Activated T-helper 2 cell treated with anti-CD3 and anti-CD28 coated beads, Interferon-gamma antibody, Interleukin-2, Interleukin-4, amounts not matched to agents 10 μg/mL and 5 μg/mL and 100 μg/mL, durations not matched to agents 14 hours and 24 hours and 36 hours (primary cell): ENCODE measurements around the gene MSRB2. TPM values are rescaled to one million over a fixed set of nuclear protein-coding genes. Genes with fewer than 3 reads are reported as not detected.

ENCODE experiments used
- DNase-seq: peaks from one replicate; pipeline ENCODE4 v3.0.0; 2021; ENCODE audit warnings: low spot score
- H3K27ac Mint-ChIP-seq: one replicate; pipeline ENCODE4 v1.8.0; 2021; ENCODE audit warnings: mixed read lengths
- H3K27me3 Mint-ChIP-seq: one replicate; pipeline ENCODE4 v1.8.0; 2021; ENCODE audit warnings: low read depth, mixed read lengths
- H3K36me3 Mint-ChIP-seq: one replicate; pipeline ENCODE4 v1.8.0; 2021; ENCODE audit warnings: low read depth, mixed read lengths
- H3K4me1 Mint-ChIP-seq: one replicate; pipeline ENCODE4 v1.8.0; 2021; ENCODE audit warnings: low read depth, mixed read lengths
- H3K4me3 Mint-ChIP-seq: one replicate; pipeline ENCODE4 v1.8.0; 2021; ENCODE audit warnings: low read depth, mild to moderate bottlenecking, moderate library complexity, mixed read lengths
- H3K9me3 Mint-ChIP-seq: one replicate; pipeline ENCODE4 v1.8.0; 2021; ENCODE audit warnings: mixed read lengths
- intact Hi-C: fragments of 100-400 bp; cut with micrococcal nuclease; formaldehyde crosslinking; loops from one replicate; pipeline ENCODE4 v1.15.1; 2023
- total RNA-seq: library from RNA; stranded (reverse); gene quantifications from 2 replicates; pipeline ENCODE4 v1.2.3, GENCODE V29; 2022

MSRB2 gene
- total RNA-seq, 1 donor from 2014 or later: 4.0 TPM

DNA sequence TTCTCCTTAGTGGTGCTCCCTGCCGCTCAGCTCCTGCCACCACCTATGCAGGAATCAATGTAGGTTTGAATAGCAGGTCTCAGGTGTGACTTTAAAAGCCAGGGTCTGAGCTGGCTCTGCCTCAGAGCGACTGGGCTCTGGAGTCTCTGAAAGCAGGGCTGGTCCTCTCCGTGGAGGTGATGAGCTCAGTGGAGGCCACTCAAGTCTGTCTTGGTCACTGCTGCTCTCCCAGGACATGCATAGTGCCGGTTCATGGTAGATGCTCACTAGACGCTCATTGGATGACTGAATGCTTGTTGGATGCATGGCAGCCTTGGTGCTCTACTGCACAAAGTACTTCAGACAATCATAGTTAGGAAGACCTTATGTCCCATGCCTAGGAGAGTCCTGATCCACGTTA, 51.7 kb downstream of the MSRB2 start:
- no peaks in the 10 kb centered on the region for H3K36me3 Mint-ChIP-seq
- peaks cover 2% of the 10 kb centered on the region for H3K27me3 Mint-ChIP-seq
- H3K4me3 Mint-ChIP-seq: no peak overlapping the region
- intact Hi-C loops: no loop called here
- H3K27ac Mint-ChIP-seq: no peak overlapping the region
- DNase-seq: no peak
- no peaks in the 10 kb centered on the region for H3K9me3 Mint-ChIP-seq
- no peaks in the 10 kb centered on the region for H3K4me1 Mint-ChIP-seq

- Mint-ChIP-seq H3K27me3 (peaks cover 2% of the 10 kb centered on the region), H3K4me1 (no peaks in the 10 kb centered on the region), H3K4me3 (no peak overlapping the region), H3K27ac (no peak overlapping the region), H3K36me3 (no peaks in the 10 kb centered on the region), H3K9me3 (no peaks in the 10 kb centered on the region)
- DNase-seq: no peak
- intact Hi-C loops: no loop called here
Observed at GRCh38 chr10:23148214-23148613, 52.8 kb downstream of the MSRB2 start.

DNA sequence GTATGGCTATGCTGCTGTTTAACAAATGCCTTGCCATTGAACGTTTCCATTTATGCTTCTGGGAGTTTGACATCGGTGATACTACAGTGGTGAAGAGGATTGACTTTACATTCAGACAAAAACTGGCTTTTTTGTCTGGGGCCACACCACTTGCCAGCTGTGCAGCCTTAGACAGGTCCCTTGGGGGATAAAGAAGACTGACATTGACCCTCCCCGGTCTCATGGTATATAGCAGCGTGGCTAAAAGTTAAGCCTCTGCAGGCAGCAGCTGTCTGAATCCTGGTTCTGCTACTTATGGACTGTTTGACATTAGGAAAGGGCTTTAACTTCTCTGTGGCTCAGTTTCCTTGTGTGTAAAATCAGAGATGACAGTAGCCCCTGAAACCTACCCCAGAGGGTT, 54.7 kb downstream of the MSRB2 start:
- intact Hi-C loops: no loop called here
- Mint-ChIP-seq H3K9me3 (no peaks in the 10 kb centered on the region), H3K36me3 (no peaks in the 10 kb centered on the region), H3K4me1 (no peaks in the 10 kb centered on the region), H3K27me3 (peaks cover 2% of the 10 kb centered on the region), H3K27ac (no peak overlapping the region), H3K4me3 (no peak overlapping the region)
- no peak for DNase-seq

GRCh38 chr10:23150610-23151009, 55.2 kb downstream of the MSRB2 start:
- H3K27ac Mint-ChIP-seq: no peak overlapping the region
- H3K27me3 Mint-ChIP-seq: peaks cover 3% of the 10 kb centered on the region
- H3K36me3 Mint-ChIP-seq: no peaks in the 10 kb centered on the region
- no peaks in the 10 kb centered on the region for H3K4me1 Mint-ChIP-seq
- no peak overlapping the region for H3K4me3 Mint-ChIP-seq
- intact Hi-C loops: no loop called here
- H3K9me3 Mint-ChIP-seq: no peaks in the 10 kb centered on the region
- DNase-seq: no peak

DNA sequence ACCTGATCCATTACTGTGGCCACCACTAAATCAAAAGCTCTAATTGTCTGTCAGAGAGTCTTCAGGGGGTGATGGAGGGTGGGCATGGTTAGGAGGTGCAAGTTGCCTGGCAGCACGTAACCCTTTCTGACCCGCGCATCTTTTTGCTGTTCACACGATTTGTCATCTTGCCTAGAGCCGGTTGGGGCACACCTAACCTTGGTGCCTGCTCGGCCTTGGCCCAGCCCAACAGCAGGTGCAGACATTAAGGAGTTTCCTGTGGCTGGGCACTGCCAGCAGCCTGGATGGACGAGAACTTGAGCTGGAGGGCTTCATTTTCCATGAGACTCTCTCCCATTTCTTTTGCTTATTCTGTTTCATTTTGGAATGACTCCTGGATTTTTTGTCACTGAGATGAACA, 55.7 kb downstream of the MSRB2 start:
- Mint-ChIP-seq H3K27ac (no peak overlapping the region), H3K4me1 (no peaks in the 10 kb centered on the region), H3K4me3 (no peak overlapping the region), H3K27me3 (peaks cover 3% of the 10 kb centered on the region), H3K36me3 (no peaks in the 10 kb centered on the region), H3K9me3 (no peaks in the 10 kb centered on the region)
- no peak for DNase-seq
- intact Hi-C loops: no loop called here

GRCh38 chr10:23155169-23155568, 59.8 kb downstream of the MSRB2 start:
- Mint-ChIP-seq H3K36me3 (no peaks in the 10 kb centered on the region), H3K27ac (no peak overlapping the region), H3K27me3 (peaks cover 4% of the 10 kb centered on the region), H3K4me1 (peaks cover 10% of the 10 kb centered on the region), H3K4me3 (no peak overlapping the region), H3K9me3 (no peaks in the 10 kb centered on the region)
- DNase-seq: no peak
- intact Hi-C loops: loop anchor here (5.0 kb wide), 1 partner anchor 547 kb away; no protein-coding TSS in a partner anchor

DNA sequence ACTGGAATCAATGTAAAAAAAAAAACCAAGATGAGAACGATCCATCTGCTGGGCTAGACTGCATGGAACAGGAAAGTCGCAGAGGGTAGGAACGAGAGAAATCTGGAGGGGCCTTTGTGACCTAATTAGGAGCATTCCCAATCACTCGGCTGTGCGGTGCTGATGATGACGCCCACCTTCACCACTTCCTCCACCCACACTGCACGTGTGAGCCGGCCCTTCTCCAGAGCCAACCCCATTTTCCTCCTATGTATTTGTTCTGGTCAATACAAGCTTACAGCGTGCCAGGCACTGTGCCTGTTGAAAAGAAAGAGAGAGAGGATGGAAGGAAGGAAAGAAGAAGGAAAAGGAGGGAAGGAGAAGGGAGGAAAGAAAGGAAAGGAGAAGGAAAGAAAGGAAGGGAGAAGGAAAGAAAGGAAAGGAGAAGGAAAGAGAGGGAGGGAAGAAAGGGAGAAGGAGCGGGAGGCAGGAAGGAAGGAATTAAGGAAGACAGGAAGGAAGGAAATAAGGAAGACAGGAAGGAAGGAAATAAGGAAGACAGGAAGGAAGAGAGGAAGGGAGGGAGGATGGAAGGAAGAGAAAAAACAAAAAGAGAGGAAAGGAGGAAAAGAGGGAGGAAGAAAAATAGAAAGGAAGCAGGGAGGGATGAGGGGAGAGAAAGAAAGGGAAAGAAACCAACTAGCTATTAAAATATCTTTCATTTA, 61.2 kb downstream of the MSRB2 start:
- peaks cover 10% of the 10 kb centered on the region for H3K4me1 Mint-ChIP-seq
- H3K4me3 Mint-ChIP-seq: no peak overlapping the region
- peaks cover 7% of the 10 kb centered on the region for H3K27me3 Mint-ChIP-seq
- no peaks in the 10 kb centered on the region for H3K9me3 Mint-ChIP-seq
- no peak for DNase-seq
- no peaks in the 10 kb centered on the region for H3K36me3 Mint-ChIP-seq
- intact Hi-C loops: loop anchor here (5.0 kb wide), 1 partner anchor 546 kb away; no protein-coding TSS in a partner anchor
- no peak overlapping the region for H3K27ac Mint-ChIP-seq

DNA sequence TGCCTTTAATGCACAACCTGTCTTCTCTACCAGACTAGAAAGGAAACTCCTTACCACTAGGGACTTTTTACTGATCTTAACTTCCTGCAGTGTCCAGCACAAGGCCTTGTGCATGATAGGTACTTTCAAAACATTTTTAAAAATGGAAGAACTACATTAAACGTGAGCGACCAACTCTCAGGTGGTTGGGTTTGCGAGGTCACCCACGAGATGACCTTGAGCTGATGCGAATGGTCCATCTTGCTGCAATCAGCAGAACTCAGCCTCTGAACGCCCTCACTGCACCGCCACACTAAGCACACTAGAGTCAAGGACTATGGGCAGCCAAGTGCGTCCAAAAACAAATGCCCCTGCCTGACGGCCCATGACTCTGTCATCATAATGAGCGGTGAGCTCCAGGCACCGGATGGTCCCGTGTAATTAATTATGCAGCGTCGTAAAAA, 61.9 kb downstream of the MSRB2 start:
- peaks cover 10% of the 10 kb centered on the region for H3K4me1 Mint-ChIP-seq
- H3K36me3 Mint-ChIP-seq: no peaks in the 10 kb centered on the region
- no peak for DNase-seq
- H3K27me3 Mint-ChIP-seq: peaks cover 7% of the 10 kb centered on the region
- no peak overlapping the region for H3K27ac Mint-ChIP-seq
- intact Hi-C loops: loop anchor here (5.0 kb wide), 1 partner anchor 545 kb away; no protein-coding TSS in a partner anchor
- H3K9me3 Mint-ChIP-seq: no peaks in the 10 kb centered on the region
- no peak overlapping the region for H3K4me3 Mint-ChIP-seq

GRCh38 chr10:23157691-23158369, 62.5 kb downstream of the MSRB2 start:
- Mint-ChIP-seq H3K9me3 (no peaks in the 10 kb centered on the region), H3K4me1 (peaks cover 10% of the 10 kb centered on the region), H3K4me3 (no peak overlapping the region), H3K27me3 (peaks cover 7% of the 10 kb centered on the region), H3K27ac (no peak overlapping the region), H3K36me3 (no peaks in the 10 kb centered on the region)
- intact Hi-C loops: loop anchor here (1.0 to 5.0 kb wide), 2 partner anchors 135 to 544 kb away; no protein-coding TSS in a partner anchor
- DNase-seq: no peak

- intact Hi-C loops: loop anchor here (1.0 to 5.0 kb wide), 2 partner anchors 135 to 544 kb away; no protein-coding TSS in a partner anchor
- no peak overlapping the region for H3K27ac Mint-ChIP-seq
- H3K27me3 Mint-ChIP-seq: peaks cover 7% of the 10 kb centered on the region
- H3K4me1 Mint-ChIP-seq: peaks cover 10% of the 10 kb centered on the region
- DNase-seq: no peak
- no peaks in the 10 kb centered on the region for H3K36me3 Mint-ChIP-seq
- H3K9me3 Mint-ChIP-seq: no peaks in the 10 kb centered on the region
- H3K4me3 Mint-ChIP-seq: no peak overlapping the region
Observed at GRCh38 chr10:23158370-23158769, 63.0 kb downstream of the MSRB2 start.

DNA sequence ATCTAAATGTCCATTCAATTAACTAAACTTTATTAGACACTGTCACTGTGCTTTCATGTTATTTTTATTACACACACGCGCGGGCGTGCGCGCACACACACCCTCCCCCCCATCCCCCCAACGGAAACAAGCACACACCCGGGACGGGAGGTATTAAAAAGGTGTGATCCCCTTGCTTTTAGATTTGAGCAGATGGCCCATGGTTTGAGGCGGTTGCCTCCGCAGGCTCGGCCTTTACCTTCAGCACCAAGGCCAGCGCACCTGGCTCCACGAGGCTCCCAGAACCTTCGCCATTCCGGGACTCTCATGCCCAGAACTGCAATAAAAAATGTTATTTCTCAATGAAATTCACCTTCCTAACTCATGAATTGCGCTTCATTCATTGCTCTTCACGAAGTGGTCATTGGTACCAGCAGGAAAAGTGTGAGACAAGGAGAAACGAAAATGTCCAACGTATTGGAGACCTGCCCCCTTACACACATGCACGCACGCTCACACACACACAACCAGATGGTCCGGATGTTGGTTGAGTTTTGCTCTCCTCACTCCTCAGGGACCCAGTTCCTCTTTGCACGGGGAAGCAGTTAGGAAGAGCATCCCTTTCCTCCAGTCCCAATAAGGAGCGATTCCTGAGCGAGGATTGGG, 76.0 kb downstream of the MSRB2 start:
- Mint-ChIP-seq H3K27me3 (peaks cover 55% of the 10 kb centered on the region), H3K36me3 (no peaks in the 10 kb centered on the region), H3K4me3 (no peak overlapping the region)

More for the DNA sequence above, 76.0 kb downstream of the MSRB2 start:
- Mint-ChIP-seq H3K27ac (no peak overlapping the region), H3K9me3 (no peaks in the 10 kb centered on the region), H3K4me1 (no peaks in the 10 kb centered on the region)
- intact Hi-C loops: no loop called here
- DNase-seq: no peak
